NCI-H510A (cell line): ENCODE results near the gene CLINT1.
"Not testable (repeated sequence)": the region's sequence is repeated elsewhere in the genome, so short reads cannot be mapped to it uniquely, and the experiment has no call there.

Source experiments
- DNase-seq: peaks from one replicate; lab custom pipeline; 2025; lab: John Stamatoyannopoulos, UW

CLINT1 gene

GRCh38 chr5:157862183-157862851 lies 3.4 kb upstream of the CLINT1 start:
- DNase-seq: no peak

- no peak for DNase-seq
These were observed 2.2 kb upstream of the CLINT1 start for GRCh38 chr5:157860898-157861890.

GRCh38 chr5:157859227-157859575 lies 256 bp upstream of the CLINT1 start:
- DNase-seq: no peak

- no peak for DNase-seq
These were observed 974 bp downstream of the CLINT1 start for GRCh38 chr5:157857816-157858526.

GRCh38 chr5:157855404-157855994 lies 3.4 kb downstream of the CLINT1 start:
- DNase-seq: no peak

GRCh38 chr5:157853365-157853764 lies 5.6 kb downstream of the CLINT1 start:
- not testable (repeated sequence) for DNase-seq

- DNase-seq: no peak
These were observed 12.9 kb downstream of the CLINT1 start for GRCh38 chr5:157845914-157846598.

GRCh38 chr5:157842787-157843186 lies 16.2 kb downstream of the CLINT1 start:
- DNase-seq: no peak

GRCh38 chr5:157842185-157842584 lies 16.8 kb downstream of the CLINT1 start:
- no peak for DNase-seq

GRCh38 chr5:157839157-157839795 lies 19.7 kb downstream of the CLINT1 start:
- no peak for DNase-seq

- DNase-seq: no peak
These were observed 22.7 kb downstream of the CLINT1 start for GRCh38 chr5:157836121-157836753.

GRCh38 chr5:157835041-157835440 lies 23.9 kb downstream of the CLINT1 start:
- DNase-seq: no peak

- DNase-seq: no peak
These were observed 29.9 kb downstream of the CLINT1 start for GRCh38 chr5:157828944-157829639.

- DNase-seq: no peak
These were observed 30.6 kb downstream of the CLINT1 start for GRCh38 chr5:157828105-157828943.

GRCh38 chr5:157827423-157827822 lies 31.5 kb downstream of the CLINT1 start:
- no peak for DNase-seq

GRCh38 chr5:157823655-157824054 lies 35.3 kb downstream of the CLINT1 start:
- DNase-seq: no peak

GRCh38 chr5:157821822-157822622 lies 36.9 kb downstream of the CLINT1 start:
- no peak for DNase-seq

- no peak for DNase-seq
These were observed 37.5 kb downstream of the CLINT1 start for GRCh38 chr5:157821405-157821804.
